OCI-LY1 (cell line): ENCODE measurements around the gene PTGDR2.

Experiments used
- H2AFZ ChIP-seq: fragments of 200-600 bp; sonication (generic), shearing (Covaris generic); 2 replicates; pipeline ENCODE4 v1.6.0; 2014; ENCODE audit warnings: antibody characterized with exemption, mild to moderate bottlenecking, low read length
- H3F3A ChIP-seq: fragments of 200-600 bp; sonication (generic), shearing (Covaris generic); 2 replicates; pipeline ENCODE4 v1.6.0; 2014; ENCODE audit warnings: mild to moderate bottlenecking, antibody characterized with exemption, low read length, moderate library complexity; ENCODE audit not compliant: insufficient read depth
- H3K27ac ChIP-seq: fragments of 200-600 bp; sonication (generic); 2 replicates; pipeline ENCODE4 v1.5.1; 2014; ENCODE audit warnings: low read length, mixed run types, mild to moderate bottlenecking, low read depth; ENCODE audit not compliant: poor library complexity, severe bottlenecking
- H3K27me3 ChIP-seq: fragments of 200-600 bp; sonication (generic); 2 replicates; pipeline ENCODE4 v1.6.0; 2014; ENCODE audit warnings: antibody characterized with exemption, mild to moderate bottlenecking, low read length, moderate library complexity; ENCODE audit not compliant: insufficient read depth
- H3K36me3 ChIP-seq: fragments of 200-600 bp; sonication (generic); 2 replicates; pipeline ENCODE4 v1.6.1; 2014; ENCODE audit warnings: mild to moderate bottlenecking, antibody characterized with exemption, low read length, moderate library complexity, mixed read lengths; ENCODE audit not compliant: insufficient read depth
- H3K4me1 ChIP-seq: fragments of 200-600 bp; sonication (generic); 2 replicates; pipeline ENCODE4 v1.5.1; 2014; ENCODE audit warnings: mild to moderate bottlenecking, low read length, moderate library complexity; ENCODE audit not compliant: insufficient read depth, severe bottlenecking
- H3K4me2 ChIP-seq: fragments of 200-600 bp; sonication (generic), shearing (Covaris generic); 2 replicates; pipeline ENCODE4 v1.6.1; 2014; ENCODE audit warnings: low read length
- H3K4me3 ChIP-seq: fragments of 200-600 bp; sonication (generic); 2 replicates; pipeline ENCODE4 v1.5.1; 2014; ENCODE audit warnings: low read length, low read depth, mild to moderate bottlenecking, mixed read lengths; ENCODE audit not compliant: poor library complexity, severe bottlenecking
- H3K79me2 ChIP-seq: fragments of 200-600 bp; shearing (Covaris generic); 2 replicates; pipeline ENCODE4 v1.6.1; 2016; ENCODE audit warnings: mixed run types, low read length, mixed read lengths; ENCODE audit not compliant: insufficient read depth
- H3K9ac ChIP-seq: fragments of 200-600 bp; sonication (generic), shearing (Covaris generic); 2 replicates; pipeline ENCODE4 v1.6.1; 2014; ENCODE audit warnings: mild to moderate bottlenecking, low read length, mixed read lengths
- H3K9me2 ChIP-seq: fragments of 200-600 bp; sonication (generic), shearing (Covaris generic); 2 replicates; pipeline ENCODE4 v1.6.1; 2014; ENCODE audit warnings: low read depth, mild to moderate bottlenecking, low read length, mixed read lengths
- H3K9me3 ChIP-seq: fragments of 200-600 bp; shearing (Covaris generic); 2 replicates; pipeline ENCODE4 v1.6.1; 2014; ENCODE audit warnings: low read length, mixed read lengths
- H4K20me1 ChIP-seq: fragments of 200-600 bp; sonication (generic), shearing (Covaris generic); 2 replicates; pipeline ENCODE4 v1.6.0; 2016; ENCODE audit warnings: mild to moderate bottlenecking, low read length; ENCODE audit not compliant: insufficient read depth
- EZH2 ChIP-seq: fragments of 200-600 bp; sonication (generic), shearing (Covaris generic); IDR thresholded peaks from 2 replicates; pipeline ENCODE4 v1.8.0; 2017; ENCODE audit warnings: borderline replicate concordance, mixed run types, mild to moderate bottlenecking, antibody characterized with exemption, low read length, moderate library complexity, mixed read lengths
- TF ChIP-seq, protein P1 (sequence below): fragments of 200-600 bp; sonication (generic), shearing (Covaris generic); IDR thresholded peaks from 2 replicates; pipeline ENCODE4 v1.5.1; 2017; ENCODE audit warnings: mild to moderate bottlenecking, antibody characterized with exemption, low read length, moderate library complexity, mixed read lengths

PTGDR2 gene

GRCh38 chr11:60890696-60891095 lies 34.9 kb upstream of the PTGDR2 start:
- H3K27ac ChIP-seq: no peak overlapping the region
- no peak overlapping the region for H3K4me3 ChIP-seq
- H4K20me1 ChIP-seq: no peaks in the 10 kb centered on the region
- H3F3A ChIP-seq: no peaks in the 10 kb centered on the region
- no peaks in the 10 kb centered on the region for H3K4me1 ChIP-seq
- H3K79me2 ChIP-seq: no peaks in the 10 kb centered on the region
- no peak overlapping the region for H3K4me2 ChIP-seq
- no peaks in the 10 kb centered on the region for H3K27me3 ChIP-seq
- no peaks in the 10 kb centered on the region for H3K9me2 ChIP-seq
- H3K36me3 ChIP-seq: peaks cover 69% of the 10 kb centered on the region
- no peaks in the 10 kb centered on the region for H3K9me3 ChIP-seq
- TF ChIP-seq EZH2: no peak
- TF ChIP-seq, protein P1, sequence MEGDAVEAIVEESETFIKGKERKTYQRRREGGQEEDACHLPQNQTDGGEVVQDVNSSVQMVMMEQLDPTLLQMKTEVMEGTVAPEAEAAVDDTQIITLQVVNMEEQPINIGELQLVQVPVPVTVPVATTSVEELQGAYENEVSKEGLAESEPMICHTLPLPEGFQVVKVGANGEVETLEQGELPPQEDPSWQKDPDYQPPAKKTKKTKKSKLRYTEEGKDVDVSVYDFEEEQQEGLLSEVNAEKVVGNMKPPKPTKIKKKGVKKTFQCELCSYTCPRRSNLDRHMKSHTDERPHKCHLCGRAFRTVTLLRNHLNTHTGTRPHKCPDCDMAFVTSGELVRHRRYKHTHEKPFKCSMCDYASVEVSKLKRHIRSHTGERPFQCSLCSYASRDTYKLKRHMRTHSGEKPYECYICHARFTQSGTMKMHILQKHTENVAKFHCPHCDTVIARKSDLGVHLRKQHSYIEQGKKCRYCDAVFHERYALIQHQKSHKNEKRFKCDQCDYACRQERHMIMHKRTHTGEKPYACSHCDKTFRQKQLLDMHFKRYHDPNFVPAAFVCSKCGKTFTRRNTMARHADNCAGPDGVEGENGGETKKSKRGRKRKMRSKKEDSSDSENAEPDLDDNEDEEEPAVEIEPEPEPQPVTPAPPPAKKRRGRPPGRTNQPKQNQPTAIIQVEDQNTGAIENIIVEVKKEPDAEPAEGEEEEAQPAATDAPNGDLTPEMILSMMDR: no peak
- H3K9ac ChIP-seq: no peak overlapping the region
- H2AFZ ChIP-seq: no peak overlapping the region

- no peaks in the 10 kb centered on the region for H3F3A ChIP-seq
- H3K79me2 ChIP-seq: no peaks in the 10 kb centered on the region
- H3K36me3 ChIP-seq: peaks cover 60% of the 10 kb centered on the region
- no peaks in the 10 kb centered on the region for H3K27me3 ChIP-seq
- no peak overlapping the region for H2AFZ ChIP-seq
- no peak overlapping the region for H3K27ac ChIP-seq
- H3K9me3 ChIP-seq: no peaks in the 10 kb centered on the region
- no peak overlapping the region for H3K9ac ChIP-seq
- no peaks in the 10 kb centered on the region for H4K20me1 ChIP-seq
- no peaks in the 10 kb centered on the region for H3K4me1 ChIP-seq
- no peaks in the 10 kb centered on the region for H3K9me2 ChIP-seq
- TF ChIP-seq, protein P1: no peak
- no peak for TF ChIP-seq EZH2
- H3K4me3 ChIP-seq: no peak overlapping the region
- H3K4me2 ChIP-seq: no peak overlapping the region
Observed at GRCh38 chr11:60889869-60890311, 34.1 kb upstream of the PTGDR2 start.

DNA sequence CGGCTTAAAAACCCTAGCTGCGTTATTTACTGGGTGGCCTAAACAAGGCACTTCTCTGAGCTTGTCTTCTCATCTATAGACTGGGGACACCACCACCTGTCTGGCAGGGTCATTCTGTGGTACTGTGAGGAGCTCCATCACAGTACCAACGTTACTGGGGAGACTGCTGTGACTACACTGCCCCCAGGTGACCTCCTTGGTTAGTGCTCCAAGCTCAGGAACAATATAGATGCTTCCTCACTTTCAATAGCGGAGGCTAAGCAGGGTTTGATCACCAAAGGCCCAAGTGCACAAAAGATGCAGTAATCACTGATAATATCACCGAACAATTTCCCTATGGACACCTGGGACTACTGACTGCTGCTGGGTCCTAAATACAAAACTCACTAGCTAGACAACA lies 31.8 kb upstream of the PTGDR2 start:
- no peaks in the 10 kb centered on the region for H3K9me2 ChIP-seq

More for the DNA sequence above, 31.8 kb upstream of the PTGDR2 start:
- no peak overlapping the region for H3K4me2 ChIP-seq
- H4K20me1 ChIP-seq: no peaks in the 10 kb centered on the region
- H2AFZ ChIP-seq: no peak overlapping the region
- no peaks in the 10 kb centered on the region for H3K9me3 ChIP-seq
- no peak overlapping the region for H3K9ac ChIP-seq
- H3K79me2 ChIP-seq: no peaks in the 10 kb centered on the region
- no peak overlapping the region for H3K4me3 ChIP-seq
- H3K4me1 ChIP-seq: no peaks in the 10 kb centered on the region
- TF ChIP-seq, protein P1: peak; percentile 77
- no peak for TF ChIP-seq EZH2
- H3K27me3 ChIP-seq: no peaks in the 10 kb centered on the region
- H3K27ac ChIP-seq: no peak overlapping the region
- H3K36me3 ChIP-seq: peaks cover 40% of the 10 kb centered on the region; the same call in 1 of the 2 replicates
- no peaks in the 10 kb centered on the region for H3F3A ChIP-seq
